Measurements from ENCODE around the gene NTMT1. TPM values are rescaled to one million over a fixed set of nuclear protein-coding genes. Genes with fewer than 3 reads are reported as not detected.

The NTMT1 gene
- total RNA-seq: 22.0 and 65.2 TPM in 2 replicates

DNA sequence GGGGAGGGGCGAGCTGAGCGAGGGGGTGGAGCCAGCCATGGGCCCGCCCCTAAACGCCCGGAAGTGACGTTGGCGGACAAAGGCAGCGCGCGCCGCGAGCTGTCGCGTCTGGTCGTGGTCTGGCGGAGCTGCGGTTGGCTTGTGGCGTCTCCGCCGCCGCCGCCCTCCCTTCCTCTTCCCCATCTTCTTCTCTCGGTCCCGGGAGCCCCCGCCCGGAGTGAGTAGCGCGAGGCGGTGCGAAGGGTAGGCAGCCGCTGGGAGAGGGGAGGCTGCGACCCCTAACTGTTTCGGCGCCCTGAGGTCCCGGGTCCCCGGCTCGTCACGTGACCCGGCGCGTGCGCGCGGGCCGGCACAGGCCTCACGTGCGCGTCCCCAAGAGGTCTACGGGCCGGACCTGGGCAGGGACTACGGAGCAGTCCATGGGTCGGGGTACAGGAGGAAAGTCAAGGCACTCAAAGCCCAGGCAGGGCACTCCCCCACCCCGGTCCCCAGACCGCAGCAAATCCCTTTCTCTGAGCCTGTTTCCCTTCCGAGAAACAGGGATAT, at the start of gene NTMT1:
Gene NTMT1, plus strand, starts transcription at position 85 of the 546 bp plus-strand sequence. CDS start 6,541 bp downstream, outside the sequence.

DNA sequence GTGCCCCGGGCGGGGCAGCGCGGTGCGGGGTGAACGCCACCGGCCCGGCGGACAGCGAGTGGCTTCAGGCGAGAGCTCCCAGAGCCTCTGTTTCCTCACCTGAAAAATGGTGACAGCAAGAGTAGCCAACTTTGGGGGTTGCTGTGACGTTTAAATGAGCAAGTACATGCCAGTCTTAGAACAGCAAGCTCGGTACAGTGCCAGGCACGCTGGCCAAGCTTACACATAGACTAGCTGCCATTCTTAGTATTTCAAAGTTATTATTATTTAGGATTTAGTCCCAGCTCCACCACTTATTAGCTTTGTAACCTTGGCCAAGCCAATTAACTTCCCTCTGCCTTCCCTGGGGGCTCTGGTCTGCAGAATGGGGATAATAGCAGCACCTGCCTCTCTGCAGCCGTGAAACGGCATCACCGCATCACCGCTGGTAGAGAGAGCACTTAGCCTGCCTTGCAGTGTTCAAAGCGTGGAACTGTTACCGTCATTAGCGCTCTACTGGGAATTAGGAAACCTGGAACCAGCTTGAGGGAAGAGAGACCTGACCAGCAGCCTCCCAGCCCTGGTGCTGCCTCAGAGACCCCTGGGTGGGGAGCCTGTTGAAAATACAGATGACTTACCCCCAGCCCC, 5.2 kb upstream of the NTMT1 start, which contains the start of gene C9orf50:
Gene C9orf50, minus strand, starts transcription at position 433 of the 627 bp plus-strand sequence. CDS start 527 bp downstream, outside the sequence.

DNA sequence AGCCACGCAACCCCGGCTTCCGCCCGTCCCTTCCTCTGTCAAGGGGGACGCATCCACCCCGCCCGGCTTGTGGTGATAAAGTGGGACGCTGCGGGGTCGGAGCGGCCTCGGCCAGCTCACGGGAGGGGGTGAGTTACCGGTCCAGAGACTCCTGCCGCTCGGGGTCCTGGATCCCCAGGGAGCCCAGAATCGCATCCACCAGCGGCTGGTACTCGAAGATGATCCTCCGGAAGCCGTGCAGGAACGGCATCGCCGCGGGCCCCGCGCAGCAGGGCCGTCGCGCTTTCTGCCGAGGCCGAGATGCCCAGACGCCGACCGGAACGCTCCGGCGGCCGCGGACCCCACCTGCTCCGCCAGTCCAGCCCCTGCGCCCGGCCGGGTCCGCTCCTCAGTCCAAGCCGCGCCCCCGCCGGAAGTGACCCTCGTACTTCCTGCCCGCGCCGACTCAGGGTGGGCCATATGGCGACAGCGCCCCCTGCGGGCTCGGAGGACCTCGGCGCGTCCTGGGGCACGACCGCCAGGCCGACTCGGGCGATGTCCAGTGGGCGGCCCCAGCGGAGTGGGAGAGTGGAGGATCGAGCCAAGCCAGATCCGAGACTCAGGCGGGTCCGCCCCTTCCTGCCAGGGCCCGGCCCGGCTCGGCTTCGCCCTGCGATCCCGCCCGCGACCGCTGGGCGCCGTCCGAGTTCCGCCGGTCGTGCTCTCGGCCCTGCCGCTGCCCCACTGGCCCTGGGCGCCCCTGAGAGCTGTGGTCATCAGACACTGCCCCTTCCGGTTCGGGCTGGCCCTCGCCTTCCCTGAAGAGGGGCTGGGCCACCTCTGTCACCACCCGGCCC, 16.0 kb downstream of the NTMT1 start, which contains the start of gene ASB6:
Gene ASB6, minus strand, starts transcription at position 402 of the 836 bp plus-strand sequence. Its CDS starts 152 bp downstream, at position 250.

DNA sequence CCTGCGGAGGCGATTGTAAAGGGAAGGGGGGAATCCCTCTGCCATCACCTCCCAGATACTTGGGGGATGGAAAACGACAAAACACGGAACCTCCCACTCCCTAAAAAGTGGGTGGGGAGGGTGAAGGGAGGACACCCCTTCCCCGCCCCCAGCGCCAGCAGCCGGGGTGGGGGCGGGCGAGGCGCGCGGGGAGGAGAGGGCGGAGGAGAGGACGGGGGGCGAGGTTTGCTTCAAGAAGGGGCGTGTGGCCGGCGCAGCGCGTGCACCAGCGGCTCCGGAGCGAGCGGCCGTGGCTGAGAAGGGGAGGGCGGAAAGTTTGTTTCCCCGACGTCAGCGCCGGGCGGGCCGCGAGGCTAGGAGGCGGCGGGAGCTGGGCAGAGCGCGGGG, 39.4 kb downstream of the NTMT1 start, which contains the start of gene PRRX2:
Gene PRRX2, plus strand, starts transcription at position 259 of the 387 bp plus-strand sequence. CDS start 221 bp downstream, outside the sequence.

Other genes with a start within 250 kb of the NTMT1 start
- gene C9orf50, start 5.1 kb upstream of the NTMT1 start, total RNA-seq: 0.28 TPM in 1 of 2 replicates, not detected in the other
- gene ASB6, start 16.0 kb downstream of the NTMT1 start, total RNA-seq: 14.4 and 24.7 TPM in 2 replicates
- gene PRRX2, start 39.5 kb downstream of the NTMT1 start, total RNA-seq: 3.9 and 4.6 TPM in 2 replicates
- 9.0 and 40.3 TPM in 2 replicates for gene PTGES, start 126.9 kb downstream of the NTMT1 start, total RNA-seq
- 34.4 and 41.4 TPM in 2 replicates for gene TOR1B, start 177.0 kb downstream of the NTMT1 start, total RNA-seq
- 35.8 and 61.2 TPM in 2 replicates for gene TOR1A, start 198.0 kb downstream of the NTMT1 start, total RNA-seq
- gene C9orf78, start 209.1 kb downstream of the NTMT1 start, total RNA-seq: 40.6 and 64.4 TPM in 2 replicates
- gene USP20, start 209.3 kb downstream of the NTMT1 start, total RNA-seq: 9.0 and 14.2 TPM in 2 replicates